HG03565 (cell line): ENCODE measurements around the gene SNRNP48.
A peak's percentile ranks its signal among the peaks of the same experiment; 100 is the strongest.

Experiments used
- ATAC-seq: cut with Tn5 transposase; IDR thresholded peaks from one replicate; pipeline ENCODE4 v1.9.1; 2021; ENCODE audit warnings: mild to moderate bottlenecking, moderate library complexity; ENCODE audit not compliant: unreplicated experiment

Gene SNRNP48

GRCh38 chr6:7589949-7590917, at the start of gene SNRNP48:
SNRNP48 (plus strand) TSS chr6:7590198; CDS start chr6:7590258, 60 bp downstream.
- ATAC-seq = peak; percentile 99

- no peak for ATAC-seq
Measured at GRCh38 chr6:7540595-7540994, 49.4 kb upstream of the SNRNP48 start.

GRCh38 chr6:7541175-7542064, 48.6 kb upstream of the SNRNP48 start, which contains the start of gene DSP:
DSP (plus strand) TSS chr6:7541671; CDS start chr6:7541916, 245 bp downstream.
- ATAC-seq = no peak

GRCh38 chr6:7542065-7542873, 47.7 kb upstream of the SNRNP48 start:
- no peak for ATAC-seq

- ATAC-seq = no peak
Measured at GRCh38 chr6:7542874-7543624, 46.9 kb upstream of the SNRNP48 start.

GRCh38 chr6:7543789-7544424, 46.1 kb upstream of the SNRNP48 start:
- ATAC-seq = no peak

GRCh38 chr6:7544597-7544996, 45.4 kb upstream of the SNRNP48 start:
- no peak for ATAC-seq

GRCh38 chr6:7545316-7546019, 44.5 kb upstream of the SNRNP48 start:
- ATAC-seq = no peak

- no peak for ATAC-seq
Measured at GRCh38 chr6:7546020-7546369, 44.0 kb upstream of the SNRNP48 start.

GRCh38 chr6:7546383-7546782, 43.6 kb upstream of the SNRNP48 start:
- ATAC-seq = no peak

- no peak for ATAC-seq
Measured at GRCh38 chr6:7546896-7547295, 43.1 kb upstream of the SNRNP48 start.

- ATAC-seq = no peak
Measured at GRCh38 chr6:7547315-7547714, 42.7 kb upstream of the SNRNP48 start.

- no peak for ATAC-seq
Measured at GRCh38 chr6:7550433-7550801, 39.6 kb upstream of the SNRNP48 start.

- ATAC-seq = no peak
Measured at GRCh38 chr6:7554533-7555275, 35.3 kb upstream of the SNRNP48 start.

- no peak for ATAC-seq
Measured at GRCh38 chr6:7555671-7556070, 34.3 kb upstream of the SNRNP48 start.

- no peak for ATAC-seq
Measured at GRCh38 chr6:7556394-7557106, 33.4 kb upstream of the SNRNP48 start.

- no peak for ATAC-seq
Measured at GRCh38 chr6:7557652-7558051, 32.3 kb upstream of the SNRNP48 start.

- no peak for ATAC-seq
Measured at GRCh38 chr6:7558781-7559180, 31.2 kb upstream of the SNRNP48 start.
